GM23338 (cell line): ENCODE data around the gene NUDC. TPM values are rescaled to one million over a fixed set of nuclear protein-coding genes. Genes with fewer than 3 reads are reported as not detected.

Experiments
- ATAC-seq: fragments of 200-7000 bp; cut with Tn5 transposase; 3 replicates; pipeline ENCODE4 v1.9.1; 2020
- DNase-seq: peaks from one replicate; pipeline ENCODE4 v3.0.0-alpha.2; 2015; ENCODE audit warnings: low spot score
- H2AFZ ChIP-seq: fragments of 200-600 bp; sonication (generic); 2 replicates; pipeline ENCODE4 v1.8.0; 2016; ENCODE audit warnings: antibody characterized with exemption, mild to moderate bottlenecking, moderate library complexity
- H3F3A ChIP-seq: fragments of 200-600 bp; sonication (generic); replicated peaks from 2 replicates; pipeline ENCODE4 v1.8.0; 2017; ENCODE audit warnings: antibody characterized with exemption, mixed run types, low read depth
- H3K27ac ChIP-seq: fragments of 200-600 bp; sonication (generic); 2 replicates; pipeline ENCODE4 v1.6.1; 2016; ENCODE audit warnings: low read depth
- H3K27me3 ChIP-seq: fragments of 200-600 bp; sonication (generic); 2 replicates; pipeline ENCODE4 v1.8.0; 2016; ENCODE audit warnings: mild to moderate bottlenecking, mixed run types, moderate library complexity; ENCODE audit not compliant: insufficient read depth
- H3K36me3 ChIP-seq: fragments of 200-600 bp; sonication (generic); 2 replicates; pipeline ENCODE4 v1.8.0; 2016; ENCODE audit warnings: mild to moderate bottlenecking; ENCODE audit not compliant: insufficient read depth
- H3K4me1 ChIP-seq: fragments of 200-600 bp; sonication (generic); 2 replicates; pipeline ENCODE4 v1.8.0; 2016; ENCODE audit warnings: mild to moderate bottlenecking, moderate library complexity; ENCODE audit not compliant: insufficient read depth
- H3K4me2 ChIP-seq: fragments of 200-600 bp; sonication (generic); 2 replicates; pipeline ENCODE4 v1.7.1; 2017; ENCODE audit warnings: mixed run types
- H3K4me3 ChIP-seq: fragments of 200-600 bp; sonication (generic); 2 replicates; pipeline ENCODE4 v1.6.1; 2016; ENCODE audit warnings: mixed run types
- H3K79me2 ChIP-seq: fragments of 200-600 bp; sonication (generic); replicated peaks from 2 replicates; pipeline ENCODE4 v1.8.0; 2017; ENCODE audit warnings: mild to moderate bottlenecking; ENCODE audit not compliant: insufficient read depth
- H3K9me2 ChIP-seq: fragments of 200-600 bp; sonication (generic); 2 replicates; pipeline ENCODE4 v1.8.0; 2017; ENCODE audit not compliant: insufficient read depth
- H4K20me1 ChIP-seq: fragments of 200-600 bp; sonication (generic); replicated peaks from 2 replicates; pipeline ENCODE4 v1.8.0; 2017; ENCODE audit warnings: mild to moderate bottlenecking; ENCODE audit not compliant: insufficient read depth
- H3K27ac Mint-ChIP-seq: 2 replicates; pipeline ENCODE4 v1.8.0; 2020; ENCODE audit warnings: inconsistent platforms, mild to moderate bottlenecking, moderate library complexity, mixed read lengths
- H3K27me3 Mint-ChIP-seq: 3 replicates; pipeline ENCODE4 v1.8.0; 2022; ENCODE audit warnings: low read depth, mild to moderate bottlenecking, moderate library complexity, mixed read lengths, inconsistent platforms; ENCODE audit not compliant: insufficient read depth, poor library complexity
- H3K36me3 Mint-ChIP-seq: 3 replicates; pipeline ENCODE4 v1.8.0; 2021; ENCODE audit warnings: low read depth, mild to moderate bottlenecking, inconsistent platforms, moderate library complexity, mixed read lengths
- H3K4me1 Mint-ChIP-seq: 3 replicates; pipeline ENCODE4 v1.8.0; 2020; ENCODE audit warnings: mild to moderate bottlenecking, inconsistent platforms, mixed read lengths
- H3K4me3 Mint-ChIP-seq: 3 replicates; pipeline ENCODE4 v1.8.0; 2021; ENCODE audit warnings: moderate library complexity, mild to moderate bottlenecking, inconsistent platforms, mixed read lengths
- H3K9me3 Mint-ChIP-seq: 3 replicates; pipeline ENCODE4 v1.8.0; 2020; ENCODE audit warnings: moderate library complexity, mild to moderate bottlenecking, inconsistent platforms, mixed read lengths
- CREB1 ChIP-seq: fragments of 250-450 bp; sonication (Bioruptor Pico); IDR thresholded peaks from 2 replicates; pipeline ENCODE4 v1.5.0; 2020; ENCODE audit warnings: low read depth, mild to moderate bottlenecking, moderate library complexity
- EZH2 ChIP-seq: fragments of 200-600 bp; sonication (generic); IDR thresholded peaks from one replicate; pipeline ENCODE4 v1.8.0; 2017; ENCODE audit warnings: antibody characterized with exemption, mild to moderate bottlenecking, low read depth; ENCODE audit not compliant: unreplicated experiment
- EZH2phosphoT487 ChIP-seq: fragments of 200-600 bp; sonication (generic); IDR thresholded peaks from one replicate; pipeline ENCODE4 v1.8.1; 2018; ENCODE audit warnings: antibody characterized with exemption; ENCODE audit not compliant: unreplicated experiment
- JUNB ChIP-seq: IDR thresholded peaks from one replicate; pipeline ENCODE4 v1.6.1; 2016; ENCODE audit warnings: antibody characterized with exemption; ENCODE audit not compliant: unreplicated experiment
- NANOG ChIP-seq: IDR thresholded peaks from 2 replicates; pipeline ENCODE4 v1.6.1; 2016; ENCODE audit warnings: antibody characterized with exemption, borderline replicate concordance
- POLR2AphosphoS5 ChIP-seq: IDR thresholded peaks from 2 replicates; pipeline ENCODE4 v1.6.1; 2016; ENCODE audit warnings: antibody characterized with exemption, low read depth
- STAT1 ChIP-seq: IDR thresholded peaks from one replicate; pipeline ENCODE4 v1.6.1; 2016; ENCODE audit warnings: antibody characterized with exemption; ENCODE audit not compliant: unreplicated experiment
- ZNF114 ChIP-seq: fragments of 250-450 bp; sonication (Bioruptor Pico); IDR thresholded peaks from 2 replicates; pipeline ENCODE4 v1.5.0; 2020; ENCODE audit warnings: mild to moderate bottlenecking, moderate library complexity
- ZNF331 ChIP-seq: fragments of 250-450 bp; sonication (Bioruptor Pico); IDR thresholded peaks from 2 replicates; pipeline ENCODE4 v1.5.0; 2020; ENCODE audit warnings: low read depth, mild to moderate bottlenecking, moderate library complexity
- polyA plus RNA-seq: library from polyadenylated mRNA; unstranded; fragments of >200 nt; fragmentation: Nextera tagmentation; extraction: Ambion mirVana; gene quantifications from 2 replicates; pipeline ENCODE4 v1.2.1, GENCODE V29; 2016
- total RNA-seq: library from RNA; depleted of rRNA; stranded (reverse); fragments of >200 nt; shearing (Covaris generic); gene quantifications from 2 replicates; pipeline ENCODE4 v1.2.3, GENCODE V29; 2014
- TF ChIP-seq, protein P1 (sequence below): fragments of 250-450 bp; sonication (Bioruptor Pico); IDR thresholded peaks from 2 replicates; pipeline ENCODE4 v1.5.0; 2020; ENCODE audit warnings: mild to moderate bottlenecking, moderate library complexity
- TF ChIP-seq, protein P2 (sequence below), 2 experiments: fragments of 200-600 bp in 1 of 2; sonication (generic) in 1 of 2; conservative IDR thresholded peaks; 2 replicates each; pipeline versions ENCODE4 v1.5.1 to v1.6.1; 2016 to 2017; ENCODE audit warnings: antibody characterized with exemption in 2 of 2, low read depth in 2 of 2, mild to moderate bottlenecking in 2 of 2, moderate library complexity in 1 of 2
- TF ChIP-seq, protein P3 (sequence below): IDR thresholded peaks from 2 replicates; pipeline ENCODE4 v1.6.1; 2016; ENCODE audit warnings: antibody characterized with exemption
- TF ChIP-seq, protein P4 (sequence below): IDR thresholded peaks from one replicate; pipeline ENCODE4 v1.6.1; 2018; ENCODE audit warnings: antibody characterized with exemption; ENCODE audit not compliant: unreplicated experiment

The NUDC gene
- total and polyA plus RNA-seq, 2 experiments from 2014 or later, result 96.2 to 224 TPM

DNA sequence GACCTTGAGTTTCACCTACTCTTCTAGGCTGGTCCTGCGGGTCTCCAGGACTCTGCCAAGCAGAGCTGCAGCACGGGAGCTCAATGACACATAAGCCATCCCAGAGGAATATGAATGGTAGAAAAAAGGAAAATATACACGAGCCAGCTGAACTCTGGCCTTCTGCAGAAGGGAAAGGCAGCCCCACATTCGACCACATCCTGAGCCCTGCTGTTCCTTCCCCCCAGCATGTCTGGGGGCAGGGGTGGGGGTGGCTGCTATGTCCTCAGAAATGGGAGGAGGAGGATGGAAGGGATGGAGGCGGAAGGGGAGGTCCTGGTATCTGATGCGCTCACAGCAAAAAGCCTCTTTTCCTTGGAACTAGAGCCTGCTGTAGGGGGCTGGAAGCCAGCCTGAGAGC is 50.8 kb downstream of the NUDC start:
- Mint-ChIP-seq H3K4me3 (no peak overlapping the region; the same call in 2 of the 3 replicates), H3K9me3 (no peaks in the 10 kb centered on the region), H3K4me1 (peaks cover 15% of the 10 kb centered on the region; the same call in 2 of the 3 replicates), H3K27me3 (peaks cover 11% of the 10 kb centered on the region), H3K36me3 (no peaks in the 10 kb centered on the region), H3K27ac (no peak overlapping the region)
- Histone ChIP-seq H3K4me1 (peaks cover 7% of the 10 kb centered on the region; the same call in 1 of the 2 replicates), H3K4me3 (no peak overlapping the region), H3F3A (no peaks in the 10 kb centered on the region), H3K27ac (no peak overlapping the region), H3K36me3 (no peaks in the 10 kb centered on the region), H2AFZ (peak overlapping the region; percentile 52; the same call in 1 of the 2 replicates), H4K20me1 (no peaks in the 10 kb centered on the region), H3K9me2 (no peaks in the 10 kb centered on the region), H3K79me2 (no peaks in the 10 kb centered on the region), H3K27me3 (no peaks in the 10 kb centered on the region), H3K4me2 (no peak overlapping the region)
- TF ChIP-seq JUNB, result no peak
- no peak for TF ChIP-seq ZNF114 (CRISPR knock-in tag)
- TF ChIP-seq, protein P1, sequence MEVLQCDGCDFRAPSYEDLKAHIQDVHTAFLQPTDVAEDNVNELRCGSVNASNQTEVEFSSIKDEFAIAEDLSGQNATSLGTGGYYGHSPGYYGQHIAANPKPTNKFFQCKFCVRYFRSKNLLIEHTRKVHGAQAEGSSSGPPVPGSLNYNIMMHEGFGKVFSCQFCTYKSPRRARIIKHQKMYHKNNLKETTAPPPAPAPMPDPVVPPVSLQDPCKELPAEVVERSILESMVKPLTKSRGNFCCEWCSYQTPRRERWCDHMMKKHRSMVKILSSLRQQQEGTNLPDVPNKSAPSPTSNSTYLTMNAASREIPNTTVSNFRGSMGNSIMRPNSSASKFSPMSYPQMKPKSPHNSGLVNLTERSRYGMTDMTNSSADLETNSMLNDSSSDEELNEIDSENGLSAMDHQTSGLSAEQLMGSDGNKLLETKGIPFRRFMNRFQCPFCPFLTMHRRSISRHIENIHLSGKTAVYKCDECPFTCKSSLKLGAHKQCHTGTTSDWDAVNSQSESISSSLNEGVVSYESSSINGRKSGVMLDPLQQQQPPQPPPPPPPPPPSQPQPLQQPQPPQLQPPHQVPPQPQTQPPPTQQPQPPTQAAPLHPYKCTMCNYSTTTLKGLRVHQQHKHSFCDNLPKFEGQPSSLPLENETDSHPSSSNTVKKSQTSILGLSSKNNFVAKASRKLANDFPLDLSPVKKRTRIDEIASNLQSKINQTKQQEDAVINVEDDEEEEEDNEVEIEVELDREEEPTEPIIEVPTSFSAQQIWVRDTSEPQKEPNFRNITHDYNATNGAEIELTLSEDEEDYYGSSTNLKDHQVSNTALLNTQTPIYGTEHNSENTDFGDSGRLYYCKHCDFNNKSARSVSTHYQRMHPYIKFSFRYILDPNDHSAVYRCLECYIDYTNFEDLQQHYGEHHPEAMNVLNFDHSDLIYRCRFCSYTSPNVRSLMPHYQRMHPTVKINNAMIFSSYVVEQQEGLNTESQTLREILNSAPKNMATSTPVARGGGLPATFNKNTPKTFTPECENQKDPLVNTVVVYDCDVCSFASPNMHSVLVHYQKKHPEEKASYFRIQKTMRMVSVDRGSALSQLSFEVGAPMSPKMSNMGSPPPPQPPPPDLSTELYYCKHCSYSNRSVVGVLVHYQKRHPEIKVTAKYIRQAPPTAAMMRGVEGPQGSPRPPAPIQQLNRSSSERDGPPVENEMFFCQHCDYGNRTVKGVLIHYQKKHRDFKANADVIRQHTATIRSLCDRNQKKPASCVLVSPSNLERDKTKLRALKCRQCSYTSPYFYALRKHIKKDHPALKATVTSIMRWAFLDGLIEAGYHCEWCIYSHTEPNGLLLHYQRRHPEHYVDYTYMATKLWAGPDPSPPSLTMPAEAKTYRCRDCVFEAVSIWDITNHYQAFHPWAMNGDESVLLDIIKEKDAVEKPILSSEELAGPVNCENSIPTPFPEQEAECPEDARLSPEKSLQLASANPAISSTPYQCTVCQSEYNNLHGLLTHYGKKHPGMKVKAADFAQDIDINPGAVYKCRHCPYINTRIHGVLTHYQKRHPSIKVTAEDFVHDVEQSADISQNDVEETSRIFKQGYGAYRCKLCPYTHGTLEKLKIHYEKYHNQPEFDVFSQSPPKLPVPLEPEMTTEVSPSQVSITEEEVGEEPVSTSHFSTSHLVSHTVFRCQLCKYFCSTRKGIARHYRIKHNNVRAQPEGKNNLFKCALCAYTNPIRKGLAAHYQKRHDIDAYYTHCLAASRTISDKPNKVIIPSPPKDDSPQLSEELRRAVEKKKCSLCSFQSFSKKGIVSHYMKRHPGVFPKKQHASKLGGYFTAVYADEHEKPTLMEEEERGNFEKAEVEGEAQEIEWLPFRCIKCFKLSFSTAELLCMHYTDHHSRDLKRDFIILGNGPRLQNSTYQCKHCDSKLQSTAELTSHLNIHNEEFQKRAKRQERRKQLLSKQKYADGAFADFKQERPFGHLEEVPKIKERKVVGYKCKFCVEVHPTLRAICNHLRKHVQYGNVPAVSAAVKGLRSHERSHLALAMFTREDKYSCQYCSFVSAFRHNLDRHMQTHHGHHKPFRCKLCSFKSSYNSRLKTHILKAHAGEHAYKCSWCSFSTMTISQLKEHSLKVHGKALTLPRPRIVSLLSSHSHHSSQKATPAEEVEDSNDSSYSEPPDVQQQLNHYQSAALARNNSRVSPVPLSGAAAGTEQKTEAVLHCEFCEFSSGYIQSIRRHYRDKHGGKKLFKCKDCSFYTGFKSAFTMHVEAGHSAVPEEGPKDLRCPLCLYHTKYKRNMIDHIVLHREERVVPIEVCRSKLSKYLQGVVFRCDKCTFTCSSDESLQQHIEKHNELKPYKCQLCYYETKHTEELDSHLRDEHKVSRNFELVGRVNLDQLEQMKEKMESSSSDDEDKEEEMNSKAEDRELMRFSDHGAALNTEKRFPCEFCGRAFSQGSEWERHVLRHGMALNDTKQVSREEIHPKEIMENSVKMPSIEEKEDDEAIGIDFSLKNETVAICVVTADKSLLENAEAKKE (CRISPR knock-in tag), result no peak
- TF ChIP-seq CREB1 (CRISPR knock-in tag), result no peak
- TF ChIP-seq, protein P2, sequence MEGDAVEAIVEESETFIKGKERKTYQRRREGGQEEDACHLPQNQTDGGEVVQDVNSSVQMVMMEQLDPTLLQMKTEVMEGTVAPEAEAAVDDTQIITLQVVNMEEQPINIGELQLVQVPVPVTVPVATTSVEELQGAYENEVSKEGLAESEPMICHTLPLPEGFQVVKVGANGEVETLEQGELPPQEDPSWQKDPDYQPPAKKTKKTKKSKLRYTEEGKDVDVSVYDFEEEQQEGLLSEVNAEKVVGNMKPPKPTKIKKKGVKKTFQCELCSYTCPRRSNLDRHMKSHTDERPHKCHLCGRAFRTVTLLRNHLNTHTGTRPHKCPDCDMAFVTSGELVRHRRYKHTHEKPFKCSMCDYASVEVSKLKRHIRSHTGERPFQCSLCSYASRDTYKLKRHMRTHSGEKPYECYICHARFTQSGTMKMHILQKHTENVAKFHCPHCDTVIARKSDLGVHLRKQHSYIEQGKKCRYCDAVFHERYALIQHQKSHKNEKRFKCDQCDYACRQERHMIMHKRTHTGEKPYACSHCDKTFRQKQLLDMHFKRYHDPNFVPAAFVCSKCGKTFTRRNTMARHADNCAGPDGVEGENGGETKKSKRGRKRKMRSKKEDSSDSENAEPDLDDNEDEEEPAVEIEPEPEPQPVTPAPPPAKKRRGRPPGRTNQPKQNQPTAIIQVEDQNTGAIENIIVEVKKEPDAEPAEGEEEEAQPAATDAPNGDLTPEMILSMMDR (conservative IDR thresholded peaks at IDR 0.05; ENCODE audit: low read depth in 2 of 2), result no peak
- TF ChIP-seq, protein P3, sequence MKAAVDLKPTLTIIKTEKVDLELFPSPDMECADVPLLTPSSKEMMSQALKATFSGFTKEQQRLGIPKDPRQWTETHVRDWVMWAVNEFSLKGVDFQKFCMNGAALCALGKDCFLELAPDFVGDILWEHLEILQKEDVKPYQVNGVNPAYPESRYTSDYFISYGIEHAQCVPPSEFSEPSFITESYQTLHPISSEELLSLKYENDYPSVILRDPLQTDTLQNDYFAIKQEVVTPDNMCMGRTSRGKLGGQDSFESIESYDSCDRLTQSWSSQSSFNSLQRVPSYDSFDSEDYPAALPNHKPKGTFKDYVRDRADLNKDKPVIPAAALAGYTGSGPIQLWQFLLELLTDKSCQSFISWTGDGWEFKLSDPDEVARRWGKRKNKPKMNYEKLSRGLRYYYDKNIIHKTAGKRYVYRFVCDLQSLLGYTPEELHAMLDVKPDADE, result no peak
- no peak for TF ChIP-seq EZH2phosphoT487
- TF ChIP-seq, protein P4, sequence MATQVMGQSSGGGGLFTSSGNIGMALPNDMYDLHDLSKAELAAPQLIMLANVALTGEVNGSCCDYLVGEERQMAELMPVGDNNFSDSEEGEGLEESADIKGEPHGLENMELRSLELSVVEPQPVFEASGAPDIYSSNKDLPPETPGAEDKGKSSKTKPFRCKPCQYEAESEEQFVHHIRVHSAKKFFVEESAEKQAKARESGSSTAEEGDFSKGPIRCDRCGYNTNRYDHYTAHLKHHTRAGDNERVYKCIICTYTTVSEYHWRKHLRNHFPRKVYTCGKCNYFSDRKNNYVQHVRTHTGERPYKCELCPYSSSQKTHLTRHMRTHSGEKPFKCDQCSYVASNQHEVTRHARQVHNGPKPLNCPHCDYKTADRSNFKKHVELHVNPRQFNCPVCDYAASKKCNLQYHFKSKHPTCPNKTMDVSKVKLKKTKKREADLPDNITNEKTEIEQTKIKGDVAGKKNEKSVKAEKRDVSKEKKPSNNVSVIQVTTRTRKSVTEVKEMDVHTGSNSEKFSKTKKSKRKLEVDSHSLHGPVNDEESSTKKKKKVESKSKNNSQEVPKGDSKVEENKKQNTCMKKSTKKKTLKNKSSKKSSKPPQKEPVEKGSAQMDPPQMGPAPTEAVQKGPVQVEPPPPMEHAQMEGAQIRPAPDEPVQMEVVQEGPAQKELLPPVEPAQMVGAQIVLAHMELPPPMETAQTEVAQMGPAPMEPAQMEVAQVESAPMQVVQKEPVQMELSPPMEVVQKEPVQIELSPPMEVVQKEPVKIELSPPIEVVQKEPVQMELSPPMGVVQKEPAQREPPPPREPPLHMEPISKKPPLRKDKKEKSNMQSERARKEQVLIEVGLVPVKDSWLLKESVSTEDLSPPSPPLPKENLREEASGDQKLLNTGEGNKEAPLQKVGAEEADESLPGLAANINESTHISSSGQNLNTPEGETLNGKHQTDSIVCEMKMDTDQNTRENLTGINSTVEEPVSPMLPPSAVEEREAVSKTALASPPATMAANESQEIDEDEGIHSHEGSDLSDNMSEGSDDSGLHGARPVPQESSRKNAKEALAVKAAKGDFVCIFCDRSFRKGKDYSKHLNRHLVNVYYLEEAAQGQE, result no peak
- TF ChIP-seq STAT1, result no peak
- TF ChIP-seq POLR2AphosphoS5, result no peak
- no peak for TF ChIP-seq ZNF331 (CRISPR knock-in tag)
- no peak for TF ChIP-seq NANOG
- no peak for TF ChIP-seq EZH2
- peak; percentile 20 for DNase-seq
- peak; percentile 24; the same call in 2 of the 3 replicates for ATAC-seq
